Measurements from ENCODE around the gene ACER3.

DNA sequence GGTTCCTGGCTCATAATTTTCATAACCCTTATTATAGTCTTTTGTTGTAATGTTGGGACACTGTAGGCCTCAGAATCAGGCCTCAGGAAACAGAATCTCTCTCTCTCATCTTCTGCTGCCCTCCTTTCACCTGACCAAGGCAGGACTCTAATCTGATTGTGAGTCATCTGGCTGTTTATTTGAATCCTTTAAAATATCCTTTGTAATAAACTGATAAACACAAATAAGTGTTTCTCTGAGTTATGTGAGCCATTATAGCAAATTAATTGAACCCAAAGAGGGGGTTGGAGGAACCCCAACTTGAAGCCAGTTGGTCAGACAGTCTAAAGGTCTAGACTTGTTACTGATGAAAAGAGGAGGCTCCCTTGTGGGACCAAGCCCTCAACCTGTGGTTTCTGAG is 30.6 kb downstream of the ACER3 start:
- TF ChIP-seq, protein P1, sequence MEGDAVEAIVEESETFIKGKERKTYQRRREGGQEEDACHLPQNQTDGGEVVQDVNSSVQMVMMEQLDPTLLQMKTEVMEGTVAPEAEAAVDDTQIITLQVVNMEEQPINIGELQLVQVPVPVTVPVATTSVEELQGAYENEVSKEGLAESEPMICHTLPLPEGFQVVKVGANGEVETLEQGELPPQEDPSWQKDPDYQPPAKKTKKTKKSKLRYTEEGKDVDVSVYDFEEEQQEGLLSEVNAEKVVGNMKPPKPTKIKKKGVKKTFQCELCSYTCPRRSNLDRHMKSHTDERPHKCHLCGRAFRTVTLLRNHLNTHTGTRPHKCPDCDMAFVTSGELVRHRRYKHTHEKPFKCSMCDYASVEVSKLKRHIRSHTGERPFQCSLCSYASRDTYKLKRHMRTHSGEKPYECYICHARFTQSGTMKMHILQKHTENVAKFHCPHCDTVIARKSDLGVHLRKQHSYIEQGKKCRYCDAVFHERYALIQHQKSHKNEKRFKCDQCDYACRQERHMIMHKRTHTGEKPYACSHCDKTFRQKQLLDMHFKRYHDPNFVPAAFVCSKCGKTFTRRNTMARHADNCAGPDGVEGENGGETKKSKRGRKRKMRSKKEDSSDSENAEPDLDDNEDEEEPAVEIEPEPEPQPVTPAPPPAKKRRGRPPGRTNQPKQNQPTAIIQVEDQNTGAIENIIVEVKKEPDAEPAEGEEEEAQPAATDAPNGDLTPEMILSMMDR (IDR thresholded peaks at IDR 0.05): no peak
- no peak for TF ChIP-seq POLR2A (IDR thresholded peaks at IDR 0.05)

All from thyroid gland (tissue), 4 donors.